ENCODE results near the gene KLHL22.
"Not testable (repeated sequence)": the region's sequence is repeated elsewhere in the genome, so short reads cannot be mapped to it uniquely, and the experiment has no call there.

KLHL22 gene

DNA sequence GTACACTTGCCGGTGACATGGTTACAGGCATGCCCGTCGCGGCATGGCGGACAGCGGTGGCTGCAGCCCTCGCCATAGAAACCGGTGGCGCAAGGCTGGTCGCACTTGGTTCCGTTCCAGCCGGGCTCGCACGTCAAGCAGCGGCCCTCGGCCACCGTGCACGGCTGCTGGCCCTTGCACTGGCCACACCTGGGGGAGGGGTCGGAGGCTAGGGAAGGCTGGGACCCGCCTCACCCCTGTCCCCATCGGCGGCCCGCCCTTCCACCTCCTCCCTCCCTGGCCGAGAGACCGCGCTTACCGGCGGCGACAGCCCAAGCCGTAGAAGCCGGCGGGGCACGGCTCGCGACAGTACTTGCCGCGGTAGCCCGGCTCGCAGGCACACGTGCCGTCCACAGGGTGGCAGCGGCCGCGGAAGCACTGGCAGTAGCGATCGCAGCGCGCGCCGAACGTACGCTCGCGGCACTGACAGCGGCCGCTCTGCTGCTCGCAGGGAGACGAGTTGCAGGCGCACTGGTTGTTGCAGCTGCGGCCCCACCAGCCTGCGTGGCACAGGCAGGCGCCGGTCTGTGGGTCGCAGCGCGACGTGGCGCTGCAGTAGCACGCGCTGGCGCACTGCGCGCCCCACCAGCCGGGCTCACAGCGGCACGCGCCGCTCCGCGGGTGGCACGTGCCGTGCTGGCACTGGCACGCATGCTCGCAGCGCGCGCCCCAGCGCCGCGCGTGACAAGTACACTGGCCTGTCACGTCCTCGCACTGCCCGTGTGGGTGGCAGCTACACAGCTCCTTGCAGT lies 64.7 kb downstream of the KLHL22 start:
- DNase-seq: peak; percentile 50

- DNase-seq: no peak
Observed at GRCh38 chr22:20430101-20430719, 65.4 kb downstream of the KLHL22 start.

GRCh38 chr22:20429254-20430100 lies 66.1 kb downstream of the KLHL22 start:
- DNase-seq: peak; percentile 74

- DNase-seq: no peak
Observed at GRCh38 chr22:20428496-20429253, 66.9 kb downstream of the KLHL22 start.

GRCh38 chr22:20427945-20428417 lies 67.6 kb downstream of the KLHL22 start:
- DNase-seq: no peak

DNA sequence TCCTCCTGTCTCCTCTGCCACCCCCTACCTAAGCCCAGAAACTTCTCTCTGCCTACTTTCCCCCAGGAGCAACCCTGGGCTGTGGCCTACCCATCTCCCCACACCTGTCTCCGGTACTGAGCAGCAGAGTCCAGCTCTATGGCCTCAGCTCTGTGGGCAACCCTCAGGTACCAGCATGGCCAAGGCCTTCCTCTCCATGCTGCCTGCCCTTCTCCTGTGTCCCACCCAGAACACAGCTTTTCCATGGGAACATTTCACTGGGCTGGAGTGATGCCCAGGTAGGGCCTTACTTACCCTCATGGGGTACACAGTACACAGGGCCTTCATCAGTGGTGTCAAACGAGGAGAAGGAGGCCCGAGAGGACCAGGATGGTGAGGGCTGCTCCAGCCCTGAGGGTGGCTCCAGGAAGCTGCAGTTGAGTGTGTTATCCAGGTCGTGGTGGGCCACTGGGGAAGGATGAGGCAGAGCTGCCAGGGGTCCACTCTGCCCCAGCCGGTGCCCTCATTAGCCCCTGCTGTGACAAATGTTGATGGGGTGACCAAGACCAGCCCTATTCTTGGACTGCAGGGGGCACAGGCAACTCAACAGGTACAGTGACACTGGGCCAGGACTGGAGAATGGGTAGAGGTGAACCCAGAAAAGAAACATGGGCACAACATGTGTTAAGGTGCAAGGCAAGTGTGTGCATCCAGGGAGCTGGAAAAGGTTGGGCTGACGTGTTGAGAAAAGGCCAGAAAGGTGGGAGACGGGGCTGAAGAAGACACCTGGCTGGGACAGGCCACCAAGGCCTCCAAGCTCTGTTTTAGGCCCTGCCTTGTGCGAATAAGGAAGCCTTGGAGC lies 68.3 kb downstream of the KLHL22 start:
- DNase-seq: no peak

- no peak for DNase-seq
Observed at GRCh38 chr22:20426259-20426615, 69.4 kb downstream of the KLHL22 start.

DNA sequence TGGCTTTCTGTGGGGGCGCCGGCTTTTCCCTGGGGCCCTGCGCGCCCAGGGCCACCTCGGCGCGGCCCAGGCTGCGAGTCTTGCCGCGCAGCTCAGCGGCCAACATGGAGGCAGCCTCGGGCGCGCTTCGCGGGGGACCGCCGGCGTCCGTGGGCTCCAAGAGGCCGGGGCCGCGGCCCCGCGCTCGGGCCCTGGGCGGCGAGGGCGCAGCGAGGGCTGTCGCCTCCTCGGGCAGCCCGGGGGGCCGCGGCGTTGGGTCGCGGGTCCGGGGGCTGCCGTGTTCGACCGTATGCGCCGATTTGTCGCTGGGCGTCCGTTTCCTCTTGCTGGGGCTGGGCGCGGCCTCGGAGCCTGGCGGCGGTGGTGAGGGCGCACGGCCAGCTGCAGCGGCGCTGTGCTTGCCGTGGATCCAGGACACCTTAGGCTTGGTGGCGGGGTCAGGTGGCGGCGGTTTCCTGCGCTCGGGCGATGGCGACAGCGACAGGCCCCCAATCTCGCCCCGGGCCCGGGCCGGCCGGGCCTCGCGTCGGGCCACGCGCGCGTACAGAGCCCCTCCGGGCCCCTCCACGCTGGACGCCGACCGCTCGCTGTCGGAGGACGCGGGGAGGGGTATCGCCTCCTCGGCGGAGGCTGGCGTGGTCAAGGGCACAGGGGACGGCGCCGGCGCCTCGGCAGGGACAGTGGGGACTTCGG lies 69.9 kb downstream of the KLHL22 start:
- no peak for DNase-seq

- DNase-seq: no peak
Observed at GRCh38 chr22:20424932-20425565, 70.5 kb downstream of the KLHL22 start.

DNA sequence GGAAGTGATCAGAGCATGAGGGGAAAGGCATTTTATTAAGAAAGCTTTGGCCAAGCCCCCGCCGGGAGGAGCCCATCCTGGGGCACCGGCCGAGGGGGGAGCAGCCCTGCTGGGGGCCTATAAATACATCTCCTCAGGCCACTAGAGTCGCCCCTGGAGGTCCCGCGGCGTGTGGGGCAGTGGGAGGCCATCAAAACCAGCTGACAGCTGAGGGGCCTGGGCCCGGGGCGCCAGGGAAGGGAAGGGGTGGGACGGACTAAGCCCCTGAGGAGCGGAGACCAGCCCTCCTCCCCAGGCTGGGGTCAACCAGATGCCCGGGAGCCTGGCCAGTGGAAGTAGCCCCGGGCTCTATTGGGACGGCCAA lies 71.0 kb downstream of the KLHL22 start:
- no peak for DNase-seq

GRCh38 chr22:20423906-20424551 lies 71.6 kb downstream of the KLHL22 start:
- DNase-seq: no peak

DNA sequence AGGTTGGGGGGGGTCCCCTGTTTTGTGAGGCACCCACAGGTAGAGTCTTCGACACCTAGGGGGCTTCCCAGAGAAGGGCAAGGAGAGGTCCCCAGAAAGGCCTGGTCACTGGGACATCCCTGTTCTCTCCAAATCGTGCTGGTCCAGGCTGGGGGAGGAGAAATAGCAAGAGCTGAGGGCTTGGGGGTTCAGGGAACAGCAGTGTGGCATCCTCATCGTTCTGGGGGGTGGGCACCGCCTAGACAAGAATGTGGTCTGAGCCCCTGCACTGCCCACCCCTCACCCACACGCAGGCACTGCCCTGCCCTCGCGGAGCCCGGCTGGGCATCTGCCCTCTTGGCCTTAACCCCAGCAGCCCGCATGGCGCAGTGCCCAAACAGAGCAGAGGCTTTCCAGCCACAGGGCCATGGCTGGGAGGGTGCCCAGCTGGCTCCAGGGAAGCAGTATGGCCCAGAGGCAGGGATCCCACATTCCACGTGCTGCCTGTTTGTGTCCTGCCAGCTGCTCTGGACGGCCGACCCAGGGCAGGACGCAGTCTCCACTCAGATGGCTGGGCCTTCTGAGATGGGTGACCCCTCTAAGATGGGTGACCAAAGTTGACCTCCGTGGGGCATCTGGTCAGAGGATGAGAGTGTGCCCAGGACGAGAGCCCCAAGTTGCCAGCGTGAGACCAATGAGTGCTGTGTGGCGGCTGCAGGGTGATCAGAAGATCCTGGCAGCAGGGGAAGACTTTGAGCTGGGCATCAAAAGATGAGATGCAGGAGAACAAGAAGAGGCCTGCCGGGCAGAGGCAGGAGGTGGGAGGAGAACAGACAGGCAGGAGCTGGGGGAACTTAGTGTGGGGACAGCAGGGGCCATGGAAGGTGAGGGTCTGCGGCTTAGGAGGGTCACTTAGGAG lies 72.3 kb downstream of the KLHL22 start:
- DNase-seq: no peak

- no peak for DNase-seq
Observed at GRCh38 chr22:20422271-20423007, 73.2 kb downstream of the KLHL22 start.

GRCh38 chr22:20421507-20421874 lies 74.1 kb downstream of the KLHL22 start:
- DNase-seq: no peak

DNA sequence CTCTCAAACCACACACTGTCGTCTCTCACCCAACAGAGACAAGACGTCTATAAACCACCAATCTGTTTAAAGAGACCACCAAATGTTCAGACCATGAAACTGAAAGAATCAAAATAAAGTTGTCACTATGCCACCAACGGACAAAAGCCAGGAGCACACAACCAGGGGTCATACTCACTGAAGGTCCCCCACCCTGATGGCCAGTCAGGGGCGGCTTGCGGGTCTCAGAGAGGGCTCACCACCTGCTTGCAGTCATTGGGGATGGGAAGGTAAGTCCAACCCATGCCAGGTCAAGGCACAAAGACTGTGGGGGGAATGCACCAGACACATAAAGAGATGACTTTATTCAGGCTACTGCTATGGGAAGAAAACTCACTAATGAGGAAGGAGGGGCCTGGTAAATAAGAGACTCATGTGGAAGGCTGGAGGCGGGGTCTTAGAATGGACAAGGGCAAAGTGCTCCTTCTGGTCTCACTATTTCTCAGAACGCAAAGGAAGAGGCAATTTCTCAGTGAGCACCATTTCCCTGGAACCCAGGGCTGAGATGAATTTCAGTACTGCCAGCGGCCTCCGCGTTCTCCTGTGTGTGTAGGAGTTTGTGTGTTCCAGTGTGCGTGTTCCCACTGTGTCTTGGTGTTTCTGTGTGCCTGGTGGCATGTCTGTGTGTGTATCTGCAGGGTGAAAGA lies 75.3 kb downstream of the KLHL22 start:
- no peak for DNase-seq

DNA sequence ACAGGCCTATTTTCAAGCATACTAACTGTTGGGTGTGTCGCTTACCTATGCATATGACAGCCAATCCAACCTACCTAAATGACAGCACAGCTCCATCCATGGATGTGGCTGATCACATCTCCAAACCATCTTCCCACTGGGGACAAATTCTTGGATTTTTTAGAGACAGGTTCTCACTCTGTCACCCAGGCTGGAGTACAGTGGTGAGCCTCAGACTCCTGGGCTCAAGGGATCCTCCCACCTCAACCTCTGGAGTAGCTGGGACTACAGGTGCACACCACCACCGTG lies 76.0 kb downstream of the KLHL22 start:
- no peak for DNase-seq

DNA sequence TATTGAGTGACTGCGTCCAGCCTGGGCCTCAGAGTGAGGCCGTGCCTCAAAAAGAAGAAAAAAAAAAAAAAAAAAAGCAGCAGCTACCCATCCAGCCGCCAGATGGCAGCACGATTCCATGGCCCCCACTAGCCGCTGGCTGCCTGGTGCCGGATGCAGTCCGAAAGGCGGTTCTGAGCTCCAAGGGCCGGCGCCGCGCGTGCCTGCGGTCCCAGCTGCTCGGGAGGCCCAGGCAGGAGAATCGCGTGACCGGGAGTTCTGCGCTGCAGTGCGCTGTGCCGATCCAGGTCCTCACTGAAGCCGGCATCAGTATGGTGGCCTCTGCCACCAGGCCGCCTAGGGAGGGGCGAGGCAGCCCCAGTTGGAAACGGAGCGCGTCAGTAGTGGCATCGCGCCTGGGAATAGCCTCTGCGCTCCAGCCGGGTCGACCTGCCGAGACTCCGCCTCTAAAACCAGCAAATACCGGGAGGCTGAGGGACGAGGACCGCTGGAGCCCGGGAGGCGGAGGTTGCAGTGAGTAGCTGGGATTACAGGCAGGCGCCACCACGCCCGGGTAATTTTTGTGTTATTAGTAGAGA lies 77.3 kb downstream of the KLHL22 start:
- DNase-seq: peak; percentile 72

DNA sequence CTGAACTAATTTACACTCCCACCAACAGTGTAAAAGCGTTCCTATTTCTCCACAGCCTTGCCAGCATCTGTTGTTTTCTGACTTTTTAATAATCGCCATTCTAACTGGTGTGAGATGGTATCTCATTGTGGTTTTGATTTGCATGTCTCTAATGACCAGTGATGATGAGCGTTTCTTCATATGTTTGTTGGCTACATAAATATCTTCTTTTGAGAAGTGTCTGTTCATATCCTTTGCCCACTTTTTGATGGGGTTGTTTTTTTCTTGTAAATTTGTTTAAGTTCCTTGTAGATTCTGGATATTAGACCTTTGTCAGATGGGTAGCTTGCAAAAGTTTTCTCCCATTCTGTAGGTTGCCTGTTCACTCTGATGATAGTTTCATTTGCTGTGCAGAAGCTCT lies 79.9 kb downstream of the KLHL22 start:
- not testable (repeated sequence) for DNase-seq

All from activated gamma-delta T cell treated with Interleukin-2 at 50 U/mL for 16 hours (primary cell).